Left ventricle myocardium inferior (tissue), 1 donor: ENCODE data around the gene MX2. TPM values are rescaled to one million over a fixed set of nuclear protein-coding genes. Genes with fewer than 3 reads are reported as not detected.
"Not testable (repeated sequence)": the region's sequence is repeated elsewhere in the genome, so short reads cannot be mapped to it uniquely, and the experiment has no call there.

Source experiments
- DNase-seq: peaks from one replicate; pipeline ENCODE4 v3.0.0-alpha.2; 2020
- H3K27ac ChIP-seq: fragments of 200-600 bp; replicated peaks from 2 replicates; pipeline ENCODE4 v1.8.0; 2021
- H3K27me3 ChIP-seq: fragments of 200-600 bp; 2 replicates; pipeline ENCODE4 v1.8.0; 2021; ENCODE audit warnings: low read depth
- H3K36me3 ChIP-seq: fragments of 200-600 bp; 2 replicates; pipeline ENCODE4 v1.8.0; 2021
- H3K4me1 ChIP-seq: fragments of 200-600 bp; 2 replicates; pipeline ENCODE4 v1.8.0; 2021
- H3K4me3 ChIP-seq: fragments of 200-600 bp; 2 replicates; pipeline ENCODE4 v1.8.0; 2021; ENCODE audit warnings: mild to moderate bottlenecking, moderate library complexity
- H3K9me3 ChIP-seq: fragments of 200-600 bp; replicated peaks from 2 replicates; pipeline ENCODE4 v1.8.0; 2021
- intact Hi-C: fragments of 100-400 bp; cut with micrococcal nuclease; formaldehyde crosslinking; loops from one replicate; pipeline ENCODE4 v1.11.0; 2022
- long read RNA-seq: library from polyadenylated mRNA; unstranded; transcript quantifications from one replicate; pipeline ENCODE4 v2.0.0, GENCODE V29; 2021
- total RNA-seq: library from RNA; stranded (reverse); fragmentation: NEBNext Ultra II Directional; extraction: Animal tissue kit (Norgen Biotek cat#: 25700); gene quantifications from one replicate; pipeline ENCODE4 v1.2.1, GENCODE V29; 2021
- TF ChIP-seq, protein P1 (sequence below): fragments of 200-600 bp; IDR thresholded peaks from 2 replicates; pipeline ENCODE4 v1.8.0; 2021; ENCODE audit warnings: antibody characterized with exemption, mild to moderate bottlenecking, borderline replicate concordance
- donor health status: DM: no; HTN: yes; CAD: no; lungs with severe emphysema.

The MX2 gene, protein sequence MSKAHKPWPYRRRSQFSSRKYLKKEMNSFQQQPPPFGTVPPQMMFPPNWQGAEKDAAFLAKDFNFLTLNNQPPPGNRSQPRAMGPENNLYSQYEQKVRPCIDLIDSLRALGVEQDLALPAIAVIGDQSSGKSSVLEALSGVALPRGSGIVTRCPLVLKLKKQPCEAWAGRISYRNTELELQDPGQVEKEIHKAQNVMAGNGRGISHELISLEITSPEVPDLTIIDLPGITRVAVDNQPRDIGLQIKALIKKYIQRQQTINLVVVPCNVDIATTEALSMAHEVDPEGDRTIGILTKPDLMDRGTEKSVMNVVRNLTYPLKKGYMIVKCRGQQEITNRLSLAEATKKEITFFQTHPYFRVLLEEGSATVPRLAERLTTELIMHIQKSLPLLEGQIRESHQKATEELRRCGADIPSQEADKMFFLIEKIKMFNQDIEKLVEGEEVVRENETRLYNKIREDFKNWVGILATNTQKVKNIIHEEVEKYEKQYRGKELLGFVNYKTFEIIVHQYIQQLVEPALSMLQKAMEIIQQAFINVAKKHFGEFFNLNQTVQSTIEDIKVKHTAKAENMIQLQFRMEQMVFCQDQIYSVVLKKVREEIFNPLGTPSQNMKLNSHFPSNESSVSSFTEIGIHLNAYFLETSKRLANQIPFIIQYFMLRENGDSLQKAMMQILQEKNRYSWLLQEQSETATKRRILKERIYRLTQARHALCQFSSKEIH
- total RNA-seq = 5.4 TPM
- long read RNA-seq, partial matches to known transcripts = 0 of 4 reads
- long read RNA-seq, other reads (novel, unspliced or antisense) = 1 of 4 reads

DNA sequence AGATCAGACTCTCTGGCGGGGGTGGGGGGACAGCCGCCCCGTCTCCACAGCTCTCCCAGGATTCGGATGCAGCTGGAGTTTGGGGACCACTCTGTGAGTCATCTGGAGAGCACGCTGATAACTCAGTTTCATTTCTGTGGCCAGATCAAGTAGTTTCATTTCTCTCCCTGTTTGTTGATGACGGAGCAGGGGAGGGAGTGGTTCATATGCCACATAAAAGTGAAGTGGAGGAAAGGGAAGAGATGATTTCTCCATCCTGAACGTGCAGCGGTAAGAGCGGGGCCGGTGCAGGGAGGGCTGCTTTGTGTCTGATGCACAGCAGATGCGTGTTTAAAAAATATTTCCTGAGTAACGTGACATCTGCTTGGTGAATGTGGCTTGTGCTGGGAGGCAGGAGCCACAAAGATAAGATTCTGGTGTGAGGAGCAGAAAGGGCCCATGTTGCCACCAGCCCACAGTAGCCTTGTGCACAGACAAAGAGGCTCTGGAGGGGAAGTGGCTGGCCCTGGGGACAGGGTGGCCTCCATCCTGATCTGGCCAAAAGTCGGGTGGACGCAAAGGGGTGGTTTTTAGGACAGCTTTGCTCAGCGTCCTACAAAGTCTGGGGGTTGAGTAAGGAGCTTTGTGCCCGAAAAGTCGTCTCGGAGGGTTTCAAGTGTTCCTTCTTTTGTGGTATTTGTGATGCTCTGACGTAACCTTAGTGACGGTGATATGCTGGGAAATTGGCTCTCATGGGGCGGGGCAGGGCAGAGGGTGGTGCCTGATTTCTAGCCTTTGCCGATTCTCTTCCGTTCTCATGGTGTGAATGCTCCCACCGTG is at the start of gene MX2:
MX2 (plus strand) TSS at position 242 of the 819 bp plus-strand sequence. CDS start 14,880 bp downstream, outside the sequence.
- peak; percentile 77 for DNase-seq
- Histone ChIP-seq H3K27me3 (peaks cover 33% of the 10 kb centered on the region), H3K9me3 (no peaks in the 10 kb centered on the region), H3K4me1 (peaks cover 27% of the 10 kb centered on the region), H3K36me3 (no peaks in the 10 kb centered on the region), H3K27ac (peak within 1 kb of the TSS; percentile 89), H3K4me3 (peak within 1 kb of the TSS; percentile 63)
- TF ChIP-seq, protein P1, sequence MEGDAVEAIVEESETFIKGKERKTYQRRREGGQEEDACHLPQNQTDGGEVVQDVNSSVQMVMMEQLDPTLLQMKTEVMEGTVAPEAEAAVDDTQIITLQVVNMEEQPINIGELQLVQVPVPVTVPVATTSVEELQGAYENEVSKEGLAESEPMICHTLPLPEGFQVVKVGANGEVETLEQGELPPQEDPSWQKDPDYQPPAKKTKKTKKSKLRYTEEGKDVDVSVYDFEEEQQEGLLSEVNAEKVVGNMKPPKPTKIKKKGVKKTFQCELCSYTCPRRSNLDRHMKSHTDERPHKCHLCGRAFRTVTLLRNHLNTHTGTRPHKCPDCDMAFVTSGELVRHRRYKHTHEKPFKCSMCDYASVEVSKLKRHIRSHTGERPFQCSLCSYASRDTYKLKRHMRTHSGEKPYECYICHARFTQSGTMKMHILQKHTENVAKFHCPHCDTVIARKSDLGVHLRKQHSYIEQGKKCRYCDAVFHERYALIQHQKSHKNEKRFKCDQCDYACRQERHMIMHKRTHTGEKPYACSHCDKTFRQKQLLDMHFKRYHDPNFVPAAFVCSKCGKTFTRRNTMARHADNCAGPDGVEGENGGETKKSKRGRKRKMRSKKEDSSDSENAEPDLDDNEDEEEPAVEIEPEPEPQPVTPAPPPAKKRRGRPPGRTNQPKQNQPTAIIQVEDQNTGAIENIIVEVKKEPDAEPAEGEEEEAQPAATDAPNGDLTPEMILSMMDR = no peak
- intact Hi-C loops = no loop called here

DNA sequence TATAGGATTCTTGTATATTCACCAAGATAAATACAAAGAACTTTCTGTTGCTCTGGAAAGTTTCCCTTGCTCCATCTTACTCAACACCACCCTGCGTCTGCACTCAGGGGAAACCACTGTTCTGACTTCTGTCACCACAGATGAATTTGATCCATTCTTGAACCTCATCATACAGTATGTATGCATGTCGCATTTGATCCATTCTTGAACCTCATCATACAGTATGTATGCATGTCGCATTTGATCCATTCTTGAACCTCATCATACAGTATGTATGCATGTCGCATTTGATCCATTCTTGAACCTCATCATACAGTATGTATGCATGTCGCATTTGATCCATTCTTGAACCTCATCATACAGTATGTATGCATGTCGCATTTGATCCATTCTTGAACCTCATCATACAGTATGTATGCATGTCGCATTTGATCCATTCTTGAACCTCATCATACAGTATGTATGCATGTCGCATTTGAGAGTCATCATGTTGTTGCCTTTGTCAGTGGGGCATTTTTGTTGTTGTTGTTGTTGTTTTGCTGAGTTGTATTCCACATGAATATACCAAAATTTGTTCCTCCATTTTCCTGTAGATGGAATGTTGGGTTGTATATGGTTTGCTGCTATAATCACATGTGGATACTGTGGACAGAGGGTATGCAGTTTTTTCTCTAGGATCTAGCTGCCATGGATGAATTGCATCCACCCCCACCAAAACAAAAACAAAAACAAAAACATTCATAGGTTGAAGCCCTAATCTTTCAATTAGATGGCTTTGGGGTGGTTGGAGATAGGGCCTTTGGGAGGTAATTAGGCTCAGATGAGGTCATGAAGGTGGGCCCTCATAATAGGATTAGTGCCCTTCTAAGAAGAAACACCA is 48.3 kb upstream of the MX2 start:
- peaks cover 14% of the 10 kb centered on the region for H3K4me1 ChIP-seq
- H3K9me3 ChIP-seq, H3K36me3 ChIP-seq, H3K4me3 ChIP-seq, DNase-seq, H3K27ac ChIP-seq, intact Hi-C loops: not testable (repeated sequence)
- peaks cover 79% of the 10 kb centered on the region for H3K27me3 ChIP-seq

- intact Hi-C loops = no loop called here
- Histone ChIP-seq H3K4me3 (no peak overlapping the region), H3K27me3 (peaks cover 70% of the 10 kb centered on the region), H3K27ac (no peak overlapping the region), H3K36me3 (no peaks in the 10 kb centered on the region), H3K4me1 (peaks cover 14% of the 10 kb centered on the region), H3K9me3 (no peaks in the 10 kb centered on the region)
- TF ChIP-seq, protein P1 = no peak
- DNase-seq = no peak
These were observed 46.1 kb upstream of the MX2 start for GRCh38 chr21:41315726-41316125.

- Histone ChIP-seq H3K4me3 (peak within 1 kb of the TSS; percentile 55), H3K36me3 (no peaks in the 10 kb centered on the region), H3K9me3 (no peaks in the 10 kb centered on the region), H3K27me3 (peaks cover 76% of the 10 kb centered on the region), H3K27ac (no peak within 1 kb of the TSS), H3K4me1 (peaks cover 14% of the 10 kb centered on the region)
- TF ChIP-seq, protein P1 = no peak
- no peak for DNase-seq
- intact Hi-C loops = no loop called here
These were observed 45.4 kb upstream of the MX2 start, which contains the start of gene FAM3B for GRCh38 chr21:41316200-41317062. FAM3B (plus strand) TSS chr21:41316801; CDS start chr21:41316880, 79 bp downstream.

- Histone ChIP-seq H3K9me3 (no peaks in the 10 kb centered on the region), H3K27me3 (peaks cover 82% of the 10 kb centered on the region), H3K27ac (no peak overlapping the region), H3K4me3 (peak overlapping the region; percentile 55), H3K36me3 (no peaks in the 10 kb centered on the region), H3K4me1 (peaks cover 14% of the 10 kb centered on the region)
- TF ChIP-seq, protein P1 = no peak
- DNase-seq = no peak
- intact Hi-C loops = no loop called here
These were observed 44.8 kb upstream of the MX2 start for GRCh38 chr21:41317063-41317392.
